GM19351 (cell line): Measurements from ENCODE around the gene TSPAN15.
"Not testable (repeated sequence)": the region's sequence is repeated elsewhere in the genome, so short reads cannot be mapped to it uniquely, and the experiment has no call there.

Source experiments
- ATAC-seq: cut with Tn5 transposase; IDR thresholded peaks from one replicate; pipeline ENCODE4 v1.9.1; 2021; ENCODE audit warnings: mild to moderate bottlenecking, moderate library complexity; ENCODE audit not compliant: unreplicated experiment

The TSPAN15 gene

DNA sequence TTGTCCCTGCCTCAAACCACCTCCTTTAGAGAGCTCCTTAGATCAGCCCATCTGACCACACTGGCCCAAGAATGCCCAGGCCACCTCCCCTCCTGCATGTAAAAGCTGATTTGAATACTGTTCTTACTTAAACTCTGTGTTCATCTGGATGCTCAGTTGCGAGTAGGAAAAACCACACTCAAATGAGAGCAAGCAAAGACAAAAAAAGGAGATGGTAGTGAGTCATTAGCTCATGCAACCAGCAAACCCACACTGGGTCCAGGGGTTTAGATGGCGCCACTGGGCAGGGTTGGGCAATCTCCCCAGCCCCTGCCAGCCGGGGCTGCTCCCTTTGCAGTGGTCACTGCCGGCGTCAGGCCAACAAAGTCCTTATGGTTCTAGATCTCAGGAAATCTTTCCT lies 32.7 kb downstream of the TSPAN15 start:
- no peak for ATAC-seq

DNA sequence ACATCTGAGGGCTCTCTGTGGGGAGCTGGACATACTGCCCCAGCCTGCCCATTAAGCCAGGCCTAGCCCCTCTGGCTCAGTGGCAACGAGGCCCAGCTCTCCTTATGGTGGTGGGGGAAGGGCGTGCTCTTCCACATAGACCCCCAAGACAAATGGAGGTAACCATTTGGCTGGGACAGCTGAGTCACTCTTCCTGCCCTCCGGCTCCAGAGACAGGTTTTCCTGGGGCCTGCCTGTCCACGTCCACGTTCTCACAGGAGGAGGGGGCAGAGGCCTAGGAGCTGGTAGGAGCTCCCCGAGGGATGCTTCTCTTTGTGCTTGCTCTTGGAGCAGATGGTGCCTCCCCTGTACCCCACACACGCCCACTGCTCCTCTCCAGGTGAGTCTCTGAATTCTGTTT lies 33.5 kb downstream of the TSPAN15 start:
- ATAC-seq = no peak

DNA sequence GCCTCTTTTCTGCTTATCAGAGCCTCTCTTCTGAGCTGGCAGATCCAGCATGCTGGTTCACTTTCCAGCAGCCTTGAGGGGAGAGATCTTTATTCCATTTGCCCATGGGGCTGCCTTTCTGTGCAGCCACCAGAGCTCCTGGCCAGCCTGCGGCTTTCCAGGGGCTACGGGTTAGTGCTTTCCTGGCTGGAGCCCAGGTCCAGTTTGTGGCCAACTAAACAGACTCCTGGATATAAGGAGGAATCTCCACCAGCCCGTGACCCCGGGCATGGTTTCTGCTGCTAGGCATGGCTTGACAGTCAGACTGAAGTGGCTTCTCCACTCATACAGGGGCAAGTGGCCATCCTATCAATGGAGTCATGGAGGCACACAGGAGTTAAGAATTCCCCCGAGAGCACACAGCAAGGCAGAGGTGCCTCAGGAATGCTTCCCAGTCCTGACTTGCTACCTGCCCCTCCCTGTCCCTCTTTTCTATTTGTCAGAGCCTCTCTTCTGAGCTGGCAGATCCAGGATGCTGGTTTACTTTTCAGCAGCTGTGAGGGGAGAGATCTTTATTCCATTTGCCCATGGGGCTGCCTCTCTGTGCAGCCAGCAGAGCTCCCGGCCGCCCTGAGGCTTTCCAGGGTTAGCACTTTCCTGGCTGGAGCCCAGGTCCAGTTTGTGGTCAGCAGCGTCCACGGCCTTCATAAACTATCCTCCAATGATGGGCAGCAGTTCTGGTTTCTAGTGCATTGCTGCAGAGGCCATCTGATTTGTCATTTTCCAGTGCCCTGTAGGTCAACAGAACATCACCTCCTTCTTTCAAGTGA lies 35.9 kb downstream of the TSPAN15 start:
- ATAC-seq = no peak

DNA sequence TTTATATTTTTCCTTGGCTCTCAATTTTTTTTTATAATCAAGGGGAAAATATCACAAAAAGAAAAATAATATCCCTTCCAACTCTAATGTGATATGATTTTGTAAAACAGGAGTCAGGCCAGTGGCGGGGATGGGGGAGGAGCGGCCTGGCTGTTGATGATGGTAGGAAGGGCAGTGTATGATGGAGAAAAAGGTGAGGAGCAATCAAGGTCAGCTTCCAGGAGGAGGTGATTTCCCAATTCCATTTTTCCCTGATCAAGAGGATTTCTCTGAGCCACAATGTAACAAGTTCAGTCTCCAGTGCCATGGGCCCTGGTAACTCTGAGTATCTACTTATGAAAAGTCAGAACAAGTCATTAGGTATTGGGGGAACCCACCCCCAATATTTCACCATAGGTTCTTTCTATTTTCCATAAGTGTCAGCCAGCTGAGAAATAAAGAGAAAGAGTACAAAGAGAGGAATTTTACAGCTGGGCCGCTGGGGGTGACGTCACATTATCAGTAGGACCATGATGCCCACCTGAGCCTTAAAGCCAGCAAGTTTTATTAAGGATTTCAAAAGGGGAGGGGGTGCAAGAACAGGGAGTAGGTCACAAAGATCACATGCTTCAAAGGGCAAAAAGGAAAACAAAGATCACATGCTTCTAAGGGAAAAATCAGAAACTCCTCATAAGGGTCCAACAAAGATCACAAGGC lies 37.0 kb downstream of the TSPAN15 start:
- ATAC-seq = not testable (repeated sequence)

DNA sequence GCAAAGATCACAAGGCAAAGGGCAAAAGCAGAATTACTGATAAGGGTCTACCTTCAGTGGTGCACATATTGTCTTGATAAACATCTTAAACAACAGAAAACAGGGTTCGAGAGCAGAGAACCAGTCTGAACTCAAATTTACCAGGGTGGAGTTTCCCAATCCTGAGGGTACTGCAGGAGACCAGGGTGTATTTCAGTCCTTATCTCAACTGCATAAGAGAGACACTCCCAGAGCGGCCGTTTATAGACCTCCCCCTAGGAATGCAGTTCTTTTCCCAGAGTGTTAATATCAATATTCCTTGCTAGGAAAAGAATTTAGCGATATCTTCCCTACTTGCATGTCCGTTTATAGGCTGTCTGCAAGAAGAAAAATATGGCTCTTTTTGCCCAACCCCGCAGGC lies 37.6 kb downstream of the TSPAN15 start:
- not testable (repeated sequence) for ATAC-seq

DNA sequence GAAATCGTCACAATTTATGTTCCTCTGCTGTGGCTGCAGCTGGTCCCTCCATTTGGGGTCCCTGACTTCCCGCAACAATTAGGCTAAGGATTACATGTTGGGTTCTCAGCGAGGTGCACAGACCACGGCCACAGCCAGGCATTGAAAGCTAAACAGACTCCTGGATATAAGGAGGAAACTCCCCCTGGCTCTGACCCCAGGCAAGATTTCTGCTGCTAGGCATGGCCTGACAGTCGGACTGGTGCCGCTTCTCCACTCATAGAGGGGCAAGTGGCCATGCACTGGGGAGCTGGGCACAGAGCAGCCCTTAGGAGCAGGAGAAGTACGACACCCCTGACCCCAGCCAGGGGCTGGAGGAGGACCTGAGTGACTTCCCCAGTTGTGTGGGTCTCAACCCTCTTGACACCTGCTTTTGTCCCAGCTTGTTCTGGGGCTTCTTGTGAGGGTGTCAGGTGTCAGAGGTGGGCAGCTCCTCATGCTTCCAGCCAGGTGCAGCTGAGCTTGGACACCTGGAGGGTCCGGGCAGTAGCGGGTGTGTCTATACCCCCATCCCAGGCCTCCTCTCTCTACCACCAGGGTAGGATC lies 38.3 kb downstream of the TSPAN15 start:
- no peak for ATAC-seq

DNA sequence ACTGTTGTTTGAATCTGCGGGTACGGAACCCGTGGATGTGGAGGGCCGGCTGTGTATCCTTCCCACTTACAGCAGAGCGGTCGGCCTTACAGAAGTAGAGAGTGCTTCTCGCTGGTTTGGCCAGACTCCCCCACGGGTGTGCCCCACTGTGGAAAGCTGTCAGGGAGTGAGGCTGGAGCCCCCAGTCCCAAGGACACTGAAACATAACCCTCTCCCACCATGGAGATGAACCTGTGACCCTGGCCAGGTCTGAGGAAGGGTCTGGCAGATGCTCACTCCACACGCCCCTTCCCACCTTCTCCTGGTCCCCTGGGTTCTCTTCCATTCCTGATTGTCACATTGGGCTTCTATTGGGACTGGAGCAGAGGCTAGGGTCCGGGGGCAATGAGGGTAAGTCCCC lies 39.6 kb downstream of the TSPAN15 start:
- no peak for ATAC-seq

DNA sequence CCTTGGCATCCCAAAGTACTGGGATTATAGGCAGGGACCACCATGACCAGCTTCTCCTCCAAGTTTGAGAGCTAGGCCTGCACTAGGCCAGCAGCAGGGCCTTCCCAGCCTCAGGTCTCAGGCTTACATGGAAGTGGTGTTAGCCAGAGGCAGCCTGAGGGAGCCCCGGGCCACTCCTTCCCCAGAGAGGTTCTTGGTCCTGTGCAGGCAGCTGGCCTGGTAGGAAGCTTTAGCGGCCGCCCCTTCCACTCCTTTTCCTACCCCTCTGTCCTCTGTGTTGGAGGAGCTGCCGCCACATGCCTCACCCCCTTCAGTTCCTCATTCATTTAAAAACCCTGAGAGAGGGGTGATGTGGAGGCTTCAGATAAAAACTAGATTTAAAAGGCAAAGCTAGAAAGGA lies 40.3 kb downstream of the TSPAN15 start:
- no peak for ATAC-seq

DNA sequence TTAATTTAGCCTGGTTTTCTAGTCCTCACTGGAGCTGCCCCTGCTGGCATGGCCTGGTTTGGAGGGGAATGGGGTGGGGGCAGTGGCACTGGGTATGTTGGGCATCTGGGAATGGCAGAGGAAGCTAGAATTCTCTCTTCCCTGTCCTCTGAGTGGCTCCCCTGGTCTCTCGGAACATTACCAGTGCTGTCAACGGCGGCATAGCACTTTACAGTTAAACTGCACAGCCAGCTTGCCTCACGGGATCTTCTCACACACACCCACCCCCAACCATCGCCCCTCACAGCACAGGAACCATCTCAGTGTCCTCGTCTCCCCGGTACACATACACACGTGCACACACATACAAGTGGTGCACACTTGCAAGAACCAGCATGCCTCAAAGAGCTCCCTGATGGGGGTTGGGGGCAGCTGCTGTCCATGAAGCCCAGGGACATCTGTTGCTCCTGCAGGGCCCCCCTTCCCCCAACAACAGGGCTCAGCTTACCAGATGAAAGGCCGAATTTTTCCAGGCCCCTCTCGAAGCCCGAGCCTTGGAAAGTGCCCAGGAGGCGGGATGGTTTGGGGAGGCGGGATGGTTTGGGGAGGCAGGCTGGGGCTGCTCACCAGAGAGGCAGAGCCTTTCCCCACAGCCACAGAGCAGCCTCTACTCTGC lies 41.0 kb downstream of the TSPAN15 start:
- ATAC-seq = no peak

DNA sequence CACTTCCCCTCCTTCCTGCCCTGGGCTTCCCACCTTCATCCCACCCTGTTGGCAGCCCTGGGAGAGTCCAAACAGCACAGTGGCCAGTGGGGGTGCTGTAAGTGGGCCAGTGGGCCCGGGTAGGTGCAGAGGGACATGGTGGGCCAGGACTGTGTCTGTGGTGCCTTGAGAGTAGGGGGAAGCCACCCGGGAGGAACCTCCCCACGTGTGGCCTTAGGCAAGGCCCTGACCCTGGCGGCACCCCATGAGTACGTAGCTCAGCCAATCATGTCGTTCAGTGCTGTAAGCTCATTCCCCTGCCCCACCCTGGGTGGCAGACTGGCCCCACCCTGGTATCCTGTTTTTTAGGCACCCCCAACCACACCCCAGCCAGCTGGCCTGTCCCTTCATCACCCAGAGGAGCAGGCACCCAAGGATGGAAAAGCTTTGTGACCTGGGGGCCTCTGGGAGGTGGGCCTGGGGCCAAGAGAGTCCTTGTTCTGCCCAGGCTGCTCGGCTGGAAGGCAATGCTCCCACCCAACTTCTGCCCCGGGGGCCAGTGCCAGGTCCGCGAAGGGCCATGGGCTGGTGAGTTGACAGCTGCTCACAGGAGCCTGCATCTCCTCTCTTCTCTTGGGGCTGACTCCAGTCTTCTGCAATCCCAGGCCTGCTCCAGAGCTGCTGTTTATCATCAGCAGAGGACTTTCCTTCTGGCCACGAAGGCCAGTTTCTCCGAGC lies 41.6 kb downstream of the TSPAN15 start:
- ATAC-seq = no peak

DNA sequence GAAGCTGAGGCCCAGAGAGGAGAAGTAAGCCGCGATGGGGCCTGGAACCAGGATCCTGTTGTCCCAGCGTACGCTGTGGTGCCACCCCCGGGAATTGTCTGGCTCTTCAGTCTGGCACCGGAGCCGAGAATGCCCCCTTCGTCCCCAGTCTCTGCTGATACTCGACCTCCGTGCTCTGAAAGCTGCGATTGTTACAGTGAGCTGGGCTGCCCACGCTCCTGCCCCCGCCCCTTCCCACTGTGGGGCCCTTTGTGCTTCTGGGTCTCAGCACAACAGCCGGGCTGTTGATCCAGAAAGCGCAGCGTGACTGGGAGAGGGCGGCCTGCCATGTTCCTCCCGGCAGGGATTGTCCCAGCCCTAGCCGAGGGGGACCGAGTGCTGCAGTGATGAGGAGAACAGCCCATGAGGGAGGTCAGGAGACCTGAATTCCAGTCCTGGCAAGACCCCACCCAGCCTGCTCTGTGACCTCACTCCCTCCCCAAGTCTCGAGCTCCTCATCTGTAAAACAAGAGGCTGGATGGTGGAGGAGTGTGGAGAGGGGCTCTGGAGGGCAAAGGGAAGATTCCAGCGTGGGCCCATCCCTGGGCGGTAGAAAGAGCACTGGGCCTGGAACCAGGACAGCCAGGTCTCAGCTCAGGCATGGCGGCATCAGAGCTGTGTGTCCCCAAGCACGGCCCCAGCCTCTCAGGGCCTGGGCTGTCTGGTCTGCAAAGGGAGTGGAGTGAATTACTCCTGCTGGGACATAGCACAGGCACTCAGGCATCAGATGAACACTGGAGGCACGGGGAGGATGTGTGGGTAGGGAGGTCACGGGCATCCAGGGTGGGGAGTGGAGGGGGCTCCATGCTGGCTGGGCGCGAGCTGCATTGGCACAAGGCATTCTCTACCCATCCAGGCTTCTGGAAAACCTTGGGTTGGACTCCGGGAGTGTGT lies 43.6 kb downstream of the TSPAN15 start:
- no peak for ATAC-seq

DNA sequence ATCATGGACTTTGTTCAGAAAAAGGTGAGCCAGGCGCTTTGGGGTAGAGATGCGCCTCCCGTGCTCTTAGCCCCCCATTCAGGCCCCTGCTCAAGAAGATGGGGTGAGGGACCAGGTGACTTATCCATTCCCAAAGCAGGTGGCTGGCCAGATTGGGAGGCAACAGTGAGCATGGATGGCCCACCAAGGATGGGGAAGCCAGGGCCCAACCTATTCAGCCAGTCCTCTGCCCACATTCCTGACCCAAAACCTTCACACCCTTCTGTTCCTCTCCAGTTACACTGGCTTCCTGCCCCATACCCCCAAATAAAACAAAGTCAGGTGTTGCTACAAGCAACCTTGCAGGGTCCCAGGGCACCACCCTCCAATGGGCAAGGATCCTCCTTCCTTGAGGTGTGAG lies 44.4 kb downstream of the TSPAN15 start:
- ATAC-seq = no peak

DNA sequence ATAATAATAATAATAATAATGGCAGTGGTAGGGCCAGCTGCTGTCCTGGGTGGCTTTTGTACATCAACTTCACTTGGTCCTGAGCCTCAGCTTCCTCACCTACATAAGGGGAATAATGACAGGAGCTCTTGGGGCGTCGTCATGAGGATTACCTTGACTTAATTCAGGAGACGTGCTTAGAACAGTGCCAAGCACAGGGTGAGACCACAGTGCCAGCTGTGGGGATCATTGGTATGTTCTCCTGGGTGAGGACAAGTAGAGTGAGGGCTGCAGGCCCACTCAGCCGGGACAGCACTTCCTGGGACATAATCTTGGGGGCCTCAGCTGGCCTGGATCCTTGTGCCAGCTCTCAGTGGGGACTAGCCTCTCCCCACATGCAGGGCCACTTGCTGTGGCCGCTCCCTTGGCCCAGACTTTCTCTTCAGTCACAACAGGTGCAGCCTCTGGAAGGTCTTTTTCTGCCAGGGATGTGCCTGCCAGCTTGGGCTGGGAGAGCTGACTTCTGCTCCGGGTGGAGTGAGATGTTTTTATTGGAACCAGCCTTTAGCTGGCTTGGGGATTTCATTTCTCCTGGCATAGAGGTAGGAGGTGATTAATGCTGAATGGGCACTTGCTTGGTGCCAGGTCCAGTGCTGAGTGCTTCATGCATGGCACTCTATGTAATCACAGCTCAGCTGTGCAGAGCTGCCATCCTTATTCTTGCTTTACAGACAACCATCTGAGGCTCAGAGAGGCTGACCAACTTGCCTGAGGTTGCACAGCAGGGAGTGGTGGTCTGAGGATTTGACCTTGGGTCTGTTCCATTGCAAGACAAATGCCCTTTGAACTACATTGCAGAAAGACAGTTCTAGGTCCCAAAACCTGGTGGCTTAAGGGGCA lies 45.3 kb downstream of the TSPAN15 start:
- ATAC-seq = no peak

DNA sequence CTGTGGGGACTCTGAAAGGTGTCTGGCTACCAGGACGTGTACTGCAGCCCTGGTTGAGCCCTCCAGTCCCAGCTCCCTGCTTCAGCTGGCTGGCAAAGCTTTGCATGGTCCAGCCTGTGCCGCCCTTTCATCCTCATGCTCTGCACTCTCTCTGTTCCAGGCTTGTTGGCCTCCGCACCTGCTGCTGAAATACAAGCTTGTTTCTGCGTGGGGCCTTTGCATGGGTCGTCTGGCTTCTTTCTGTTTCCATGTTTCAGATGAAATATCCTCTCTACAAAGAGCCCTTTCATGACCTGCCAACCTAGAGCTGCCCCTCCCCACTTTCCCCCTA lies 45.9 kb downstream of the TSPAN15 start:
- ATAC-seq = no peak

DNA sequence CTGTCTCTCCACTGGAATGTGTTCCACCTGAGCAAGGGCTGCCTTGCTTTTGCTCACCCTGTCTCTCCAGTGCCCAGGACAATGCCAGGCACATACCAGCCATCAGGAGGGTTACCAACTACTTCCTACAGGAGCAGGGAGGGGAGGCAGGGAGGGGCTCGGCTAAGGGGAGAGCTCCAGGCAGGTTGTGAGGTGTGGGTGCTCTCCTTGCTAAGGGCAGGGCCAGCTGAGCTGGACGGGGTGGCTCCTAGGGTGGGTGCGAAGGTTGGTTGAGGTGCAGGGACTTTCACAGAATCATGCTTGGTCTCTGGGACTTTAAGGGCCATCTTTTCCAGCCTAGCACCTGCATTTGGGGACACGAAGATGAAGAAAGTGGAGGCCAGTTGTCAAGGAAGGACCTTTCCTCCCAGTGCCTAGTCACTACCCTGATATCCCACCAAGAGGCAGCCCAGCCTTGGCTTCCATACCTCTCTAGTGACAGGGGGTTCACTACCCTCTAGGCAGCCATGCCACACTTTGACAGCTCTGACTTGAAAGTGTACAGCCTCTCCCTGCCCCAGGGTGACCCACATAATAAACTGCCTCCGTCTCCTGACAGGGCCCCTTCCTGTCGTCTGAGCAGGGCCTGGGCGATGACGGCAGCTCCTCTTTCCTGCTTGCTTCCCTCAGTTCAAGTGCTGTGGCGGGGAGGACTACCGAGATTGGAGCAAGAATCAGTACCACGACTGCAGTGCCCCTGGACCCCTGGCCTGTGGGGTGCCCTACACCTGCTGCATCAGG lies 46.5 kb downstream of the TSPAN15 start:
- no peak for ATAC-seq

DNA sequence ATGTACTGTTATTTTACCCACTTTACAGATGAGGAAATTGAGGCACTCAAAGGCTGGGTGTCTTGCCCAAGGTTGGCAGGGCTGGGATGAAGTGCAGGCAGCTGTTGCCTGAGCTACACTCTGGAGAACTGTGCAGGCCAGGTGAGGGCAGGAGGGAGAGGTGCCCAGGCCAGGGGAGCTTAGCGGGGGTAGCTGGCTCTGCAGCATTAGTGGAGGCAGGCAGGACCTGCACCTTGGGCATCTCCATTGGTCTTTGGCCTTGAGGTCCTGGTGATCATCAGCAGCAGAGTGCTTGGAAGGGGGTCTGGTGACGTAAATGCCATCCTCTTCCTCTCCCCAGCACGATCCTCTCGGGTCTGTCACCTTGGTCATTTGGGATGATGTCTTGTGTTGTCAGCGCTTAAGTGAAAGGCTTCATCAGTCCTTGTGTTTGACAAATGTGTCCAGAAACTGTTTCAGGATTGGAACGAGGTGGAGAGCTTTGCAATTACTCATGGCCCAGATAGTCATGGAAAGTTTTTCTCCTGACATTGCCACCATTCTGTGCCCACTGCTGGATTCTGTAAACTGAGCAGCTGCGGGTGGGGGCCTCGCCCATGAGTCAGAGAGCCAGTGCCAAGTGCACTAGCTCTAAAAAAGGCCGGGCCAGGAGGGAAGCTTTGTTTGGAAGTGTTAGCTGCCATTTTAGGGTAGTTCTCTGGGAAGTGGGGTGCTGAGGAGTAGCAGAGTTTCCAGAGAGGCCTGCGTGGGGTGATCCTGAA lies 47.6 kb downstream of the TSPAN15 start:
- no peak for ATAC-seq
